Stimulated activated CD4-positive, alpha-beta T cell treated with anti-CD3 and anti-CD28 coated beads, TNF-alpha, amount 100 ng/mL, for 4 hours (primary cell): ENCODE measurements around the gene CHD3.

Experiments used
- DNase-seq, 3 experiments: peaks; one replicate each; pipeline ENCODE4 v3.0.0-alpha.2; 2020; ENCODE audit warnings: low read depth in 3 of 3

The CHD3 gene

DNA sequence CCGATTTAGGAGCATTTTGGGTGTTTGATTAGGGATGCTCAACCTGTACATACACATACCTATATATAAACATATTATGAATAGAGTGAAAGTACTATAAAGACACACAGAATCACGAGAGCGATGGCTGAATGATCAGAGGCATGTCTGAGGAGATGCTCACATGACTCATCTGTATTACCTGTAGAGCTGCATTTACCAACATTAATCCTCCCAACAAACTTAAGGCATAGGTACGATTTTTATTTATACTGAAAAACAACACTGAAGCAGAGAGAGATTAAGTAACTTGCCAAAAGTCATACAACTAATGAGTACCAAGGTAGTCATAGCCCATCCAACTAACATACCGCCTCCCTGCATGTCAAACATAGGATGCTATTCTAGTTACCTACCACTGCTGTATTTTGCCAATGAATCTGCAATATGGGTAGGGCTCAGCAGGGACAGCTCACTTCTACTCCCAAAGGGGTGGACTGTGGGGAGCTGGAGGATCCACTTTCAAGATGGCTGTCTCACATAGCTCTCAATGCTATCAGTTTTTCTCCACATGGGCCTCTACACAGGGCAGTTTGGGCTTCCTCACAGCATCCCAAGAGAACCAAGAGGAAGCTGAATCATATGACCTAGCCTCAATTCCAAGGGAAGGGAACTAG is 23.5 kb upstream of the CHD3 start:
- no peak for DNase-seq

DNA sequence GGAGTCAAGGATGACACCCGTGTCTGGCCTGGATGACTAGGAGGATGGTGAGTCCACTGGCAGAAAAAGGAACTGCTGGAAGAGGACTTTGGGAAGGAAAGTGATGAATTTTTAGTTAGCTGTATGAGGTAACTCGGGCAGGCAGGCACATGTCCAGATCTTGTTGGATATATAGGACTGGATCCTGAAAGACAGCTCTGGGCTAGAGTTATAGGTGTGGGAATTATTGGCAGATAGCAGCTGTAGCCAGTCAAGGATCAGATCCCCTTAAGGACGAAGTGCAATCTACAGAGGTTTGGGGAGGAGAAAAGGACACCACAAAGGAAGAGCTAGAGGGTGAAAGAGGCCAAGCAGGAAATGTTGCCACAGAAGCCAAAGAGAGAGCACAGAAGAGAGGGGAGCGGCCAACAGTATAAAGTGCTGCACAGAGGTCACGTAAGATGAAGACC is 20.7 kb upstream of the CHD3 start:
- no peak for DNase-seq

DNA sequence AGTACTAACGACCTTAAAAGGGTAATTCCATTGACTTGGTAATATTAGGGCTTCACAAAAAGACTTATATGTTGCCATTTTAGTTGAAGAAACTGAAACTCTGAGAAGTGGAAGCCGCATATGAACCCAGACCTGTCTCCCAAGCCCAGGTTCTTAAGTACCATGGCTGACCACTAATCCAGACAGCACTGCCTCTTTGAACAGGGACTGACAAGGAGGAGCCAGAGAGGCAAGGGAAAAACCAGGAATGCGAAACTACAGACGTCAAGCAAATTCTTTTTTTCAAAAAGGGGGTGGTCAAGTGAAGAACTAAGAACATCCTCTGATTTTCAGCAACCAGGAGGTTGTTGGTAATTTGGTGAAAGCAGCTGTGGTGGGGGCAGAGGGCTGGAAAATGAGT is 15.5 kb upstream of the CHD3 start:
- DNase-seq = no peak

DNA sequence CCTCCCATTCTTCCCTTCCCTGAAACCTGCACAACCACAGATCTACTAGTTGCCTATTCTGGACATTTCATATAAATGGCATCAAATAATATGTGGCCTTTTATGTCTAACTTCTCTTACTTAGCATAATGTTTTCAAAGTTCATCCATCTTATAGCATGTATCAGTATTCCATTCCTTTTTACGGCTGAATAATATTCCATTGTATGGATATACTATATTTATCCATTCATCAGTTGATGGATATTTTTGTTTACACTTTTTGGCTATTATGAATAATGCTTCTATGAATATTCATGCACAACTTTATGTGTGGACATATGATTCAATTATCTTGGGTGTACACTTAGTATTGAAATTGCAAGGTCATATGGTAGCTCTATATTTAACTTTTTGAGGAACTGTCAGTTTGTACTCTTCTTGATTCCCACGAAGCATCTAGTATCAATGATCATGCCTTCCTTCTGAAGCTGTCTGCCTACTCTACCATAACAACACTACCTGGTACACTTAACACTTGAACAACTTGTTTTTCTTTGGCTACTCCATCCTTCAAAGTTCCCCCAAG is 12.7 kb upstream of the CHD3 start:
- DNase-seq = no peak

DNA sequence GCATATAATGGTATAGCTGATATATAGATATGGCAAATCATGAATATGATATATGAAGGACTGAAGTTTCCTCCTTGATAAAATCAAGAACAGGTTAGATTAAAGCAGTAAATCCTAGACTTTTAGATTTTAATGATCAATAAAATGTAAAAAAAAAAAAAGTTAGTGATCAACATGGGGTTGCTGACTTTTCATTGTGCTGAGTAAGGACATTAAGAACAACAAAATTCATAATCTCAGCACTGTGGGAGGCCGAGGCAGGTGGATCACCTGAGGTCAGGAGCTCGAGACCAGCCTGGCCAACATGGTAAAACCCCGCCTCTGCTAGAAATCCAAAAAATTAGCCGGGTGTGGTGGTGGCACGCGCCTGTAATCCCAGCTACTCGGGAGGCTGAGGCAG is 10.4 kb upstream of the CHD3 start:
- DNase-seq = no peak

DNA sequence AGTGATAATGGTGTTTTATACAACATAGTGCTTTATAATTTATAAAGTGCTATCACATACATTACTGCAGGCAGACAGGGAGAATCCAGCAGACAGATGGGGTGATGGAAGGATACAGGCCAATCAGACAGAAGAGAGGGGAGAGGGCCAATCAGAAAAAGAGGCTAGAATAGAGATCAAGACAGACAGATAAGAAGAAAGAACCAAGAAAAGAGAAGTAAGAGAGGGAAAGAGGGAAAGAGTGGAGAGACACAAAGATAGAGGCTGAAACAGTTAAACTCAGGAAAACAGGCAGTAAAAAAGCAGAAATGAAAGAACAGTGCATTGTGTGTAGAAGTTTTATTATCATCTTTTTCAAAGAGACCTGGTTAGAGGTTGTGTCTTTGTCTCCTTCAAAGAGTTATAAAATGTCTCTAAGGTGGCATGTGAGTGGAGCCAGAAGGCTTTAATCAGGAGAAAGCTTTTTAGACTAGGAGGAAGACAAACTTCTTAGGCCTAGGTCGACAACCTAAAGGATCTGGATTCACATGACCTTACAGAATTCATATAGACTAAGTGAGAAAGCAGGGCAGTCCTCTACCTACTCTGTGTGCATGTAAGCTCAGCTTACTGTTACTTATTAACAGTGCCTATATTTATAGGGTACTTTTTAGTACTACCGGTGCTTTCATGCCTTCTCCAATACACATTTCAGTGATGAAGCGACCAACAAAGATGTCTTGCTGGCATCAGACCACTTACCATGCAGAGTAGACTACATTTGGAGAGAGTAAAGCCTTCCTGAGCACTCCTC is 8.3 kb upstream of the CHD3 start:
- DNase-seq = no peak

DNA sequence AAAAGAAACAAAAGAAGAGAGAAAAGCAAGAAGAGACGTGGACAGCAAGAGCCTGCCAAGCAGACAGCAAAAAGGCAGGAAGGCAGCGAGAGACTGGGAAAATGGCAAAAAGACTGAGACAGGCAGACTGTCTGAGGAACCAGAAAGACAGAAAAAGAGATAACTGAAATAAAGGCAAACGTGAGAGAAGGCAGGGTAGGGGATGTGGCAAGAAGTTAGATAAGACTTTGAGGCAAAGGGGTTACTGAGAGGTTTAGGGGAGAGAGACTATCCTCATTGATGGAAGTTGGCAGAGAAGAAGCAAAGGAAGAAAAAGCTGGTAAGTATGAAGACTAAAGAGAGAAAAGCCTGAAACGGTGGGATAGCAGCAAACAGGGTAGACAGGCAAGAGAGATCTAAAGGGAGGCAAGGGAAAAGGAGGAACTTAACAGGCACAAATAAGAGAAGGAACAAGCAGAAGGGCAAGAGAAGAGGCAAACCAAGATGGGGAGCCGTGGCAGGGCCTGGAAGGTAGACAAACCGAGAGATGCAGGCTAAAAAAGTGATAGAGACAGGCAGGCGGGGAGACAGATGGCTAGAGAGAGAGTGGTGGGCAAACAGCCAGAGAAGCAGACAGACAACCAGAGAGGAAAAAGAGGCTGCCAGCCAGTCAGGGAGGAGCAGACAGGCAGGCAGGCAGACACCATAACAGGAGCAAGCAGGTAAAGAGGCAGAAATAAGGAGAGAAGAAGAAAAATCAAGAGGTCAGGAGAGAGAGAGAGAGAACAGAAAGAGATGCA is 7.1 kb upstream of the CHD3 start:
- DNase-seq = no peak

DNA sequence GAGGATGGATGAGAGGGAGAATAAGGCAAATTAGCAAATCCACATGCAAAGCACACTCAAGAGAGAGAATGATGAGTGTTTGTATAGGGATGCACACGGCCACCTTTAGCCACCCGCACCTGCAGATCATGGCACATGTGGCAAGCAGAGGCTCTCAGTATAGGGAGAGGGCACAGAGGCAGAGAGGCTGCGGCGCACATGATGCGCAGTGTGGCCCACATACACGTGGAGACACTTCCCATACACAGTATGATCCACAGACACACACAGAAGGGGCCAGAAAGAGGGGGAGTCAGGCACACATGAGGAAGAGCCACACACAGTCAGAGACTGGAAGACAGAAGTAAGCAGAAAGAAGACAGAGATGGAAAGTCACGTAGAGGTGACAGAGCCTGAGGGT is 6.5 kb upstream of the CHD3 start:
- DNase-seq = no peak

DNA sequence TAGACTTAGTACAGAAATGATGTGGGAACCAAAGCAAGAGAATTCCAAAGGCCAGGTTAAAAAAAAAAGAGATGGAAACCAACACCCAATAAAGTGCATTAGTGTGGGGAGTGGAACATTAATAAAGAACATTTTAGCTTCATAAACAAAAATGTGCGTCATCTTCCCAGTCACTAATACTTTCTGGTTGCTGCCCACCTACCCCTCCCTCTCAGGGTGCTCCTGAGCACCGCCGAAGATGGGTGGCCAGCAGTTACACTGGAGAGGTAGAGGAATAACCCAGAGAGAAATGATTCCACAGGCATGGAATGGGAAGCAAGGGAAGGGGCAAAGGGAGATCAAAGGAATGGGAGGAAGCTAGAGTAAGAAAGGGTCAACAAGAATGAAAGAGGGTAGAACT is 6.0 kb upstream of the CHD3 start:
- no peak for DNase-seq

DNA sequence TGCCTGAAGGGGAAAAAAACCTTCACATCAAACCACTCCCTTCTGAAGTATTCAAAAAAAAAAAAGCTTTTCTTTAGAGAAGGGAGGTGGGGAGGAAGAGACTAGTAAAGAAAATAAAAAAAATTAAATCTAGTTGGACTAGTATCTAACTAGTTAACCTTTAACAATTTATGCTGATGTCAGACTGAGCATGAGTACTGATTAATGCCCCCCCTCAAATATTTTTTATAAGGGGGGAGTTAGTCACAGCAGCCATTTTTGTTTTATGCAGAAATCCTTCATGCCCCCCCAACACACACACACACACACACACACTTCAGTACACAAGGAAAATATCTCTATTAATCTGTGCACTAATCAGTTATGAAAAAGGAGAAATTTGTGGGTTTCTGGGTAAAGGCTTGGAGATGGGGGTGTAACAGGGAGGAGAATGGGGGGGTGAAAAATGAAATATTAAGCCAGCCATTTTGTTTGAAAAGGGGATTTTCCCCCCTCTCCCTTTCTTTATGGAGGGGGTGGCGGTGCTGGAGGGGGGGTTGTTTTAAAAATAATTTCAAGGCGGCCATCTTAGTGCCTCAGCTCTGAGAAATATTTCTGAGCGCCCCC is 4.7 kb upstream of the CHD3 start:
- no peak for DNase-seq

DNA sequence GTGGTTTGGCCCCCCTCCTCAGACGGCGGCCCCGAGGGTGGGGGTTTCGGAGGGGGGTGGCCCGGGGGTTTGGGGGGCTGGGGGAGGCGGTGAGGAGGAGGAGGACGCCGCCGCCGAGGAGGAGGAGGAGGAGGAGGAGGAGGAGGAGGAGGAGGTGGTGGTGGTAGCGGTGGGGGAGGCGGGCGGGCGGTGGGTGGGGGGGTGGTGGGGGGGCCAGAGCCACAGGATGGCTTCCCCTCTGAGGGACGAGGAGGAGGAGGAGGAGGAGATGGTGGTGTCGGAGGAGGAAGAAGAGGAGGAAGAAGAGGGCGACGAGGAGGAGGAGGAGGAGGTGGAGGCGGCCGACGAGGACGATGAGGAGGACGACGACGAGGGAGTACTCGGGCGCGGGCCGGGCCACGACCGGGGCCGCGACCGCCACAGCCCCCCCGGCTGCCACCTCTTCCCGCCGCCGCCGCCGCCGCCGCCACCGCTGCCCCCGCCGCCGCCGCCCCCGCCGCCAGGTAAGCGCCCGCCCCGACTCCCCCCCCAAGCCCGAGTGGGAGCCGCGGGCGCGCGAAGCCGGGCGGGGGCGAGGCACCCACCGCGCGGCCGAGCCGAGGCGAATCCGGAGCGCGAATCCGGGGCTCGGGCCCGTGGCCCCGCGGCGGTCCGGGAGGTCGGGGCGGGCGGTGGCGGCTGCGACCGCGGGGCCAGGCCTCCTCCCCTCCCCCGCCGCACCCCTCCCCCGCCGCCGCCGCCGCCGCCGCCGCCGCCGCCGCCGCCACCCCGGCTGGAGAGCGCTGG is 3.8 kb upstream of the CHD3 start:
- DNase-seq = peak in 2 of 3 experiments; percentile 46 to 49

DNA sequence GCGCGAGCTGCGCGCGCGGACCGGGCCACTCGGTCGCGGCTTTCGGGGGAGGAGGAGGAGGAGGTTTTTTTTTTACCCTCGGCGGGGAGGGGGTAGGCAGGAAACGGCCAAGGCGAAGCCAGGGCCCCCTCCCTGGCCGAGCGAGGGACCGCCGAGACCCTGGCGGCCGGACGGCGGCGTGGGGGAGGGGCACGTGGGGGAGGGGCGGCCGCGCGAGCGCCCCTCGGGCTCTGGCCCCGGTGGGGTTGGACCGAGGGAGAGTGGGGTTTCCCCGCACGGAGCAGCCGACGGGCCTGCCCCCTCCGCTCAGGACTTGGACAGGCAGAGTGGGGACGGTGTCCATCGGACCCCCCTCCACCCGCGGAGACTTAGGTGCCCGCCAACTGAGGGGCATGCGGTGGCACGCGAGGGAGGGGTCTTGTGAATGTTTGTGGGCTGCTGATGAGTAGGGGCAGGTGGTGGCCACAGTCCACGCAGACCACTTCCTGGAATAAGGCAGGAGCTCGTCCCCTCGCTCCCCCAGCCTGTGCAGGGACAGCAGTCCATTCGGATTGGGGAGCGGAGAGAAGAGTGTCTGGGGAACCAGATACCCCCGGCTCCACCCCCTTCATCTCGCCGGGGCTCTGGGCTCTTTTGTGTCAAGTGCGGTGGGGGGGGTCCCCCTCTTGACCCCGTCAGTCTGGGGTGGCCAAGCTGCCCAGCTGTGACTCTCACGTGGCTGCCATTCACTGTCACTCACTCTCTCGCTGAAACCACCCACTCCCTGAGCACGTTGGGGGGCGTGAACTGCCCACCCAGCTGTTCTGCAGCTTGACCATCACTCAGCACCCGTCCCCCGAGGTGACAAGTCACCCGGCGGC is 3.0 kb upstream of the CHD3 start:
- peak in 2 of 3 experiments; percentile 15 to 36 for DNase-seq

DNA sequence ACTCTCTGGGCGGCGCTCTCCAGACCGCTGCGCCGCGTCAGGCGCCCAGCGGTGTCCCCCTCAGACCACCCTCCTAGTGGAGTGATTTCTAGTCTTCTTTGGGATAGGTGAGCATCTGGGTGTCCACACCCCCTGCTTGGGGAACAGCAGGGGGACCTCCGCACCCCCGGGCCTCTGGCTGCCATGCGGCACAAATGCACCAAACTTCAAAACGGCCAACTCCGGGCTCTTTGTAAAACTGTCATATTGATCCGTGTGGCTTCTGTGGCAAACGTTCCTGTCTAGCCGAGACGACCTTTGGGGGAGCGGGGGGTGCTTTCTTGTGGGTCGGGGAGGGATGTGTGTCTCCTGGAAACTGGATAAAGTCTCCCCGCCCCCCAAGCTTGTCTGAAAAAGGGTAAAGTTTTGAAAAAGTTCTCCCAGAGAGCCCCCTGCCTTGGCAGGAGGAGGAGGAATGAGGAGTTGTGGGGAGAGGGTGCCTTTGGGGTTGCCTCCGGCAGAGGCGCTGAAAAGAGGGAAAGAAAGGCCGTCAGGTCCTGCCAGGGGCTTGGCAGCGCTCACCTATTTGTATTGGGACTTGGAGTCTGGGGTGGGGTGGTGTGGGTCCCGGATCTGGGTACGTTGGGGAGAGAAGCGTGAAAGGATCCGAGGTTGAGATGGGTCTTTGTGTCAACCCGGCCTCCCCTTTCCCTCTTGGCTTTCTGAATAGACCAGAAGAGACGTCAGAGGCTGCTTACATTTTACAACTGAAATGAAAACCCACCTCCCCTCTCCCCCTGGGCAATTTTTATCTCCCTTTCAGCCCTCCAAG is 2.2 kb upstream of the CHD3 start:
- peak in 2 of 3 experiments; percentile 15 to 28 for DNase-seq

DNA sequence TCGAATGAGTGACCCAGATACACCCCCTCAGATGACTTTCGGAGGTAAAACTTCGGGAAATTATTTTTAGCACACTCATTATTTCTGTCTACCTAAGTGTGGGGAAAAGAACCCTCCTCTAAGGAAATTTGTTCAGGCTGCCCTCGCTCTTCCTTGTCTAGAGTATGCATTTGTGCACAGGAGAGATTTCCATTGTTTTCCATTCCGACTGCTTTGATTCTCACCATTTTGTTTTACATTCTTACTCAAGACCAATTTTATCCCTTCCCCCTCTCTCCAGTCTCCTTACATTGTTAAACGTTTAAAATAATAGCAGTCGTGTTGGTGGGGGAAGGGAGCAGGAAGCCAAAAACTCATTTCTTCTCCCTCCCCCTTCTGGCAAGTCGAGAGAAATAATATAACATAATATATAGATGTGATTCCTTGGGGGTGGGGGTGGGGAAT is 1.5 kb upstream of the CHD3 start:
- DNase-seq = no peak

DNA sequence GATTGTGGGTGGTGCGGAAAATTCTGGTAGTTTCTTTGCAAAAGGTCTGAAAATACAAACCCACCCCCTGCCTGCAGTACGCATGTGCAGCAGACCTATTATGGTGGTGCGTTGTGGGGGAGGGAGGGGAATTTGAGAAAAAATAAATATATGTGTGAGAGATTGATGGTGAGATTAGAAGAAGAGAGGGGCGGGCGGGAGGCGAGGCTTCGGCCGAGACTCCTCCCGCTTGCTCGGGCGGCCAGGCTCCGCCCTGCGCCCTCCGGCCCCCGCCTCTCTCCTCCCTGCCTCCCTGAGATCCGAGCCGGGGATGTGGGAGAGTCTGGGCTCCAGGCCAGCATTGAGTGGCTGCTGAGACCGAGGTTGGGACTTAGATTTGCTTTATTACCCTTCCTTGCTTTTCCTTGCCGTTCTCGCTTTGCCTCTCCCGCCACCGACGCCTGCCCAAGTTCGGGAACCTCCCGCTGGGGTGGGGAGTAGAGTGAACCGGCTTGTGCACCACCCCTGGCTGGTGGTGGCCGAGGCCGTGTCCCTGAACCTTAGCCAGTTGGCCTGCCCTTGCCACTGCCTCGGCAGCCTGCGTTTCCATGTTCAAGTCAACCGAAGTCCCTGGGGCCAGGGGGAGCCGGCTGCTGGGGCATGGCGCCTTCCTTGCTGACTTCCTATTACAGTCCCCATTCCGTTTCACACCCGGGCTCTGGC is 956 bp upstream of the CHD3 start:
- DNase-seq = peak; percentile 69 to 88 (median 84)

DNA sequence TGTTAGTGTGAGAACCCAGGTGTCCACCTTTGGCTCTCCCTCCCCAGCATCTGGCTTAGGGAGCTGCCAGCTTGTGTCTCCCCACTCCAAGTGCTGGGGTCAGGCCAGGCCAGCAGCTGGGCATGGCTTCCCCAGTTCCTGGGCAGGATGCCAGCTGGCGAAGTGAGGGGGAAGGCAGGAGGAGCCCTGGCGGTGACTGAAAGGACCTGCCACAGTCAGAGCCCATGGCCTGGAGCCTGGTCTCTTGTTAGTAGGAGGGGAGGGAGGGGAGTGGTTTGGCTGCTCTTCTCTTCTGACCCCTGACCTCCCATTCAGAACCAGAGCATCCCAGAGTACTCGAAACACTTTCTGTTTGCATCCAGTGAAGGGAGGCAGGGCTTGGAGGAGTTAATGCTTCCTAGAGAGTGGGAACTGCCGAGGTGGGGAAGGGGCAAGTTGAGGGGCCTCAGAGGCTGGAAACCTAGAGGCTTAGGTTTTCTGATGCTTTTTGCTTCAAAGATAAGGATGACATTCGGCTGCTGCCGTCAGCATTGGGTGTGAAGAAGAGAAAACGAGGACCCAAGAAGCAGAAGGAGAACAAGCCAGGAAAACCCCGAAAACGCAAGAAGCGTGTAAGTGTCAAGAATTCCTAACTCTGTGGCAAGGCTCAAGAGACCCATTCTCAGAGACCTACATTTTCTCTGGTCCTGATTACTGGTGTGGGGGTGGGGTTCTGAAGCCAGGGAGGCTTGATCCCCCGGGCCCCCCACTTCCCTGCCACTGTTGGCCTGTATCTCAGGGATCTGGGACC is 772 bp downstream of the CHD3 start:
- no peak for DNase-seq

DNA sequence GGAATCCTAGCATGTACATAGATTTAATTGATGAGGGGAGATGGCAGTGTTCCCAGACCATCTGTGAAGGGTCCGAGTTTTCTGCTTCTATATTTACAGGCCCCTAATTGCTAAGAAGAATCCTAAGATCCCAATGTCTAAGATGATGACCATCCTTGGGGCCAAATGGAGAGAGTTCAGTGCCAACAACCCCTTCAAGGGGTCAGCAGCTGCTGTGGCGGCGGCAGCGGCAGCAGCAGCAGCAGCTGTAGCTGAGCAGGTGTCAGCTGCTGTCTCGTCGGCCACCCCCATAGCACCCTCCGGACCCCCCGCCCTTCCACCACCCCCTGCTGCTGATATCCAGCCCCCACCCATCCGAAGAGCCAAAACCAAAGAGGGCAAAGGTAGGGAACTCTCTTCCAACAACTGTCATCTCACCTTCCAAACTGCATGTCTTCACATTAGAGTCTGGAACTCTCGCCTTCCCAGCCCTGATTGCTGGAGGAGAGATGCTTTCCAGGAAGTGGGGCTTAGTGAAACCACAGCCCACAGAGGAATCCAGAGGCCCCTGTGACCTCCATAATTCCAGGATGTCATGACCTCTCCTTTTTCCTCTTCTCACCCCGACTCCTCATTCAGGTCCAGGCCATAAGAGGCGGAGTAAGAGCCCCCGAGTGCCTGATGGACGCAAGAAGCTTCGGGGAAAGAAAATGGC is 4.7 kb downstream of the CHD3 start:
- no peak for DNase-seq
